GM18909 (cell line): Measurements from ENCODE around the gene SLF1.

Source experiments
- ATAC-seq: cut with Tn5 transposase; IDR thresholded peaks from one replicate; pipeline ENCODE4 v1.9.1; 2021; ENCODE audit warnings: mild to moderate bottlenecking; ENCODE audit not compliant: unreplicated experiment, poor library complexity

SLF1 gene

GRCh38 chr5:94702729-94703128 is 84.3 kb downstream of the SLF1 start:
- ATAC-seq = peak; percentile 68

GRCh38 chr5:94705427-94705826 is 87.0 kb downstream of the SLF1 start:
- ATAC-seq = no peak

GRCh38 chr5:94707359-94707758 is 88.9 kb downstream of the SLF1 start:
- no peak for ATAC-seq

DNA sequence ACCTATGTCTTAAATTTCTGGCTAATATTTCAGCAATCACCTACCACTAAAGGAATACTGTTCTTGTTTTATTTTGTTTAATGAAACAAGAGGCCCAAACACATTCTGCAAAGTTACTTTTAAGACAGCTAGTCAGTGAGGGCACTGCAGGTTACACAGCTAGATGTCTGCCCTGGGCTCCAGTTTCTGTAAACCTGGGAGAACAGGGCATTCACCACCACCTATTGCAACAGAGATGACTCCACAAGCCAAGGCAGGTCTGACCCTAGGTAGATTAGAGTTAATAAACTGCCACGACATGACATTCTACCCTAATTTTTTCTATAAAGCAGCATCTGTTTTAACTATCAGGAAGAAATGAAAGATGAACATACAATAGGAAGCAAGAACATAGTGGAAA is 90.8 kb downstream of the SLF1 start:
- ATAC-seq = no peak

DNA sequence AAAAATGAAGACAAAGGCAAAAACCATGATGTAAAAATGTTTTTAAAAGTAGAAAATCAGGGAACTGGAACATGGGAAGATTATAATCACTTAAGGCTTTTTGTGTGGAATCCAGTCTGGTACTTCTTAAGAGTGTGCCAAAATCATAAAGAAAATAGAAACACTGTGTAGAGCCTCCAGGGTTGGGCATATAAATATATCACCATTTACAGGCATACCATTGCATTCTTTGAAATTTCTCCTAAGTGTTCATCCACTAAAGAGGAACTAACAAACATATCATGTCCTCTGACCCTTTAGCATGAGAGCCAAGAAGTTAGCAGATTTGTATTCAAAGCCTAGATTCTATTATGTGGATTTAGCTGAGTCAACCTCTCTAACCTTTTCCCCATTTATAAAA is 93.3 kb downstream of the SLF1 start:
- ATAC-seq = no peak

DNA sequence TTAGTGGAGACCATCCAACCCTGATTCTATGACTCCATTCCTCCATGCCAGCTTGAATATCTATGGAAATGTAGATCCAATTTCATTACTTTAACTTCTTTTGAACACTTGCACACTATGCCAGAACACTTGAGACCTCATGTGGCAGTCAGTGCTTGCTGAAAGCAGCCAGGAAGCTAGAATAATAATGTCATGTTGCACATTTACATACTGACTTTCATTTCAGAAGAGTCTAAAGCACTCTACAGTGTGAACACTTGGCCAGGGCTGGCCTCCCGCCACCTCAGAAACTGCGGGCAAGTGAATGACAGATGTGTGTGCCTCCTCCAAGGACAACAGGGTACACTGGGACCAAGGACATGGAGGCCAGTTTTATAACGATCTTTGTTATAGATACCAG is 97.3 kb downstream of the SLF1 start:
- no peak for ATAC-seq

- ATAC-seq = no peak
Measured at GRCh38 chr5:94725142-94725541, 106.7 kb downstream of the SLF1 start.

DNA sequence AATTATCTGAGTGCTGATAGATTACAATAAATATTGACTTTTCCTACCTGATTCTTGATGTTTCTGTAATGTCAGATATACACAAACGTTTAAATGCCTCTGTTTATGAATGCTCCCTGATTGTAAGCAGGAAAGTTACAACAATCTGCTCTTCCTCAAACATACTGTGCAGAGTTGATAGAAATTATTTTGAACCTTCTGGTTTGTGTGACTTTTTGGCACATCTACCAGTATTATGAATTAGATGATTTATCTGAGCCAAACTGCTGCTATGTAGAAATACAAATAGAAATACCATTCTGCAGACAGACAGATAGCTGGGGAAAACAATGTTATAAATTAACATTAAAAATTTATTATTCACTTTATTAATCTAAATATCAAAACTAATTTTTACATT is 113.0 kb downstream of the SLF1 start:
- no peak for ATAC-seq

DNA sequence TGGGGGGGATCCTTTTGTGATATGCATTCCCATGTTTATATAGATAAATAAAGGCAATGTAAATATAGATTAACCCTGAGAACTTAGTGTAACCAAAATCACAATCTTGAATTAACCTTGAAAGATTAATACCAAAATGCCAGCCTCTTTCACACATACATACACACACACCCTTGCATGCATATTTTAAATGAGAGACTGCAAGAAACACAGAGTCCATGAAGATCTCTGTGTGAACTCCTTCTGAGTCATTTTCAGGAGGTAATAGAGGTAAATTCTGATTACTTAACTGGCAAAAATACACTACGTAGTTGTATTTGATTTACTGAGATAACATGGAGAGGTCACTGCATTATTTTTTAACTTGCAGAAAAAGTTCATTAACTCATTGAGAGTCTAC is 118.0 kb downstream of the SLF1 start:
- no peak for ATAC-seq

GRCh38 chr5:94740286-94740685 is 121.8 kb downstream of the SLF1 start:
- no peak for ATAC-seq

GRCh38 chr5:94742852-94743251 is 124.4 kb downstream of the SLF1 start:
- ATAC-seq = no peak

- no peak for ATAC-seq
Measured at GRCh38 chr5:94744906-94745305, 126.4 kb downstream of the SLF1 start.

DNA sequence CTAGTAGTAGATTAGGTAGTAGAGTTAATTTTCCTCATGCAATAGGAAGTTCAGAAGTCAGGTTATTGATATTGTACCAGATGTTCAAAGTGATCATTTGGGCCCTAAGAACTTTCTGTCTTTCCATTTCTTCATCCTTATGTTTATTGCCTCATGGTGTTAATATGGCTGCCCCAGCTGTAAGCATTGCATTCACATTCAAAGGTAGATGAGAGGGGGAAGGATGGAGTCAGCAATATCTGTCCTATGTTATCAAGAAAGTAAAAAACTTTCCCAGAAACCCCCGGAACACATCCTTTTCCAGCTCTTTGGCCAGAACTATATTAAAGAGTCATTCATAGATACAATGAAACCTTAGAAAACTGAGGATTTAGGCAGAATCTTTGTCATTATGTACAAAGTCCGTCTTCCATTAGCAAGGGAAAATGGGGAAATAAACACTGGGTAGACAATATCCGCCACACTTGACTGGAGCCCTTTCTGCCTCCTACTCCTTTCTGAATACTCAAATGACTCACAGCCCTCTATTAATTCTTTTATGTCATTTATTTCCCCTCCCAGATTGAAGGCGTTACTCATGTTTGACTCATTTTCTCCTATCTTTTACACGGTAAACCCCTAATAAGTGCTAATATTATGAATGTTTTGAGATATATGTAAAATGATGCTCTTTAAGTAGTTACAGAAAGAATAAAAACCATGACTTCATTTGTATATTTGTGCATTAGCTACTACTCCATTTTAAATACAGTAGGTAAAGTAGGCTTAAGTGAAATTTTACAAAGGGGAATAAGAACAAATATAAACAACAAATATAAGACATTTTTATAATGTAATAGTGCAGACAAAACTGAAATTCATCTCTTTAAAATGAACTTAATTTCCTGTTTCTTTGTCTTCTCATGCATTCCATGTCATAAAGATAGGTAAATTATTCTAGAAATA is 127.6 kb downstream of the SLF1 start:
- peak; percentile 87 for ATAC-seq

DNA sequence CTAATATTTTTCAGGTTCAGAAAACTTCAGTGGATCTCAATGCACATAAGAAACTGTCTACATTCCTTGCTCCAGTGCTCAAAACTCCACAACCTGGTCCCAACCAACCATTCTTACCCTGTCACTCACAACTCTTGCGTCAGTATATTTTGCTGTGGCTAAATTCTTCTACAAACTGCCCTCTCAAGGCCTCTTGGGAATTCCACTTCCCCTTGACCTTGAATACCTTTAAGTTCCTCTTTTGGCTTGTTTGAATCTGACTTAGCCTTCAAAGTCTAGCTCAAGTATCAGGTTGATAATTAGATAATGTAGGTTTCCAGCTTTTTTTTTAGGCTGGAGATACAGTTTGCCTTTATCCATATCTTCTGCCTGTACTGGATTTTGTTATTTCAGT is 128.3 kb downstream of the SLF1 start:
- ATAC-seq = peak; percentile 60
